22Rv1 (cell line): ENCODE data around the gene FBXW8.

Experiments used
- ZFX ChIP-seq: fragments of 450-650 bp; IDR thresholded peaks from 2 replicates; pipeline ENCODE4 v1.6.1; 2017; ENCODE audit warnings: antibody characterized with exemption, borderline replicate concordance
- TF ChIP-seq, protein P1 (sequence below): fragments of 450-650 bp; IDR thresholded peaks from 2 replicates; pipeline ENCODE4 v1.5.1; 2017; ENCODE audit warnings: mild to moderate bottlenecking

DNA sequence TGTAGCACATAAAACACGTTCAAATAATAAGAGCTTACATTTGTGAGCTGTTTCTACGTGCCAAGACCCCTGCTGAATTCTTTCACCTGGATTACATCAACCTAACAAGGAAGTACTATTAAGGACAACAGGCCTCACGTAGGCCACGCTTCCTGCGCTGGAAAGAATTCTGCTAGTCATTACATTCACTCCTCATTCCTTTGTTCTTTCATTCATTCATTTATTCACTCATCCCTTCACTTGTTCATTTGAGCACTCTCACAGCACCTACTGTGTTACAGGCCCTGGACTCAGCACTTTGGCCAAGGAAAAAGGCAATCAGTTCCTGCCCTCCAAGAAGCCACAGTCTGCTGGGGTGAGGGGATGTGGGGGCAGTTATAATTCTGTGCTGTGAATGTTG is 160.3 kb downstream of the FBXW8 start:
- TF ChIP-seq, protein P1, sequence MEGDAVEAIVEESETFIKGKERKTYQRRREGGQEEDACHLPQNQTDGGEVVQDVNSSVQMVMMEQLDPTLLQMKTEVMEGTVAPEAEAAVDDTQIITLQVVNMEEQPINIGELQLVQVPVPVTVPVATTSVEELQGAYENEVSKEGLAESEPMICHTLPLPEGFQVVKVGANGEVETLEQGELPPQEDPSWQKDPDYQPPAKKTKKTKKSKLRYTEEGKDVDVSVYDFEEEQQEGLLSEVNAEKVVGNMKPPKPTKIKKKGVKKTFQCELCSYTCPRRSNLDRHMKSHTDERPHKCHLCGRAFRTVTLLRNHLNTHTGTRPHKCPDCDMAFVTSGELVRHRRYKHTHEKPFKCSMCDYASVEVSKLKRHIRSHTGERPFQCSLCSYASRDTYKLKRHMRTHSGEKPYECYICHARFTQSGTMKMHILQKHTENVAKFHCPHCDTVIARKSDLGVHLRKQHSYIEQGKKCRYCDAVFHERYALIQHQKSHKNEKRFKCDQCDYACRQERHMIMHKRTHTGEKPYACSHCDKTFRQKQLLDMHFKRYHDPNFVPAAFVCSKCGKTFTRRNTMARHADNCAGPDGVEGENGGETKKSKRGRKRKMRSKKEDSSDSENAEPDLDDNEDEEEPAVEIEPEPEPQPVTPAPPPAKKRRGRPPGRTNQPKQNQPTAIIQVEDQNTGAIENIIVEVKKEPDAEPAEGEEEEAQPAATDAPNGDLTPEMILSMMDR = no peak
- no peak for TF ChIP-seq ZFX
